Fibroblast of lung (primary cell): ENCODE measurements around the gene SLC16A4. TPM values are rescaled to one million over a fixed set of nuclear protein-coding genes. Genes with fewer than 3 reads are reported as not detected.
"Not testable (repeated sequence)": the region's sequence is repeated elsewhere in the genome, so short reads cannot be mapped to it uniquely, and the experiment has no call there.

Source experiments
- DNase-seq, 2 donors: peaks; one replicate each; pipeline versions ENCODE4 v3.0.0 to v3.0.0-alpha.2; 2010; ENCODE audit warnings: low read depth in 2 of 2
- H2AFZ ChIP-seq: 2 replicates; pipeline ENCODE4 v1.5.1; 2012; ENCODE audit warnings: low read length, control low read depth, inconsistent platforms
- H3K27ac ChIP-seq: 2 replicates; pipeline ENCODE4 v1.5.1; 2011; ENCODE audit warnings: low read length, control low read depth; ENCODE audit not compliant: insufficient read depth
- H3K27me3 ChIP-seq: 2 replicates; pipeline ENCODE4 v1.5.1; 2011; ENCODE audit warnings: mild to moderate bottlenecking, low read length; ENCODE audit not compliant: control insufficient read depth, insufficient read depth
- H3K36me3 ChIP-seq: 2 replicates; pipeline ENCODE4 v1.5.1; 2011; ENCODE audit warnings: low read length; ENCODE audit not compliant: control insufficient read depth, insufficient read depth
- H3K4me1 ChIP-seq: 2 replicates; pipeline ENCODE4 v1.5.1; 2011; ENCODE audit warnings: low read length; ENCODE audit not compliant: control insufficient read depth, insufficient read depth; ENCODE audit errors: extremely low read depth
- H3K4me2 ChIP-seq: 2 replicates; pipeline ENCODE4 v1.5.1; 2011; ENCODE audit warnings: low read length, control low read depth; ENCODE audit not compliant: insufficient read depth; ENCODE audit errors: extremely low read depth
- H3K4me3 ChIP-seq, 4 experiments: fragments of 200-600 bp in 1 of 4; sonication (generic) in 1 of 4; replicated peaks in 1 of 4; 2 replicates each; pipeline ENCODE4 v1.5.1; 2011 to 2016; ENCODE audit warnings: low read length in 4 of 4, low read depth in 3 of 4, mild to moderate bottlenecking in 3 of 4, control low read depth in 2 of 4, inconsistent platforms in 1 of 4, mixed read lengths in 1 of 4; ENCODE audit not compliant: insufficient read depth in 1 of 4; ENCODE audit errors: control extremely low read depth in 1 of 4
- H3K79me2 ChIP-seq: 2 replicates; pipeline ENCODE4 v1.5.1; 2012; ENCODE audit warnings: mild to moderate bottlenecking, low read length, inconsistent platforms; ENCODE audit not compliant: control insufficient read depth, insufficient read depth
- H3K9ac ChIP-seq: 2 replicates; pipeline ENCODE4 v1.5.1; 2011; ENCODE audit warnings: mild to moderate bottlenecking, low read length, control low read depth; ENCODE audit not compliant: insufficient read depth
- H3K9me3 ChIP-seq: 2 replicates; pipeline ENCODE4 v1.5.1; 2012; ENCODE audit warnings: low read depth, low read length; ENCODE audit not compliant: control insufficient read depth, insufficient read depth
- H4K20me1 ChIP-seq: 2 replicates; pipeline ENCODE4 v1.5.1; 2011; ENCODE audit warnings: low read length; ENCODE audit not compliant: control insufficient read depth, insufficient read depth; ENCODE audit errors: extremely low read depth
- EZH2 ChIP-seq: IDR thresholded peaks from 2 replicates; pipeline ENCODE4 v1.5.1; 2012; ENCODE audit warnings: low read length, control low read depth, mild to moderate bottlenecking; ENCODE audit errors: missing control alignments
- polyA plus RNA-seq, 2 donors: library from polyadenylated mRNA; depleted of rRNA in 1 of 2; stranded (reverse) in 1 of 2; unstranded in 1 of 2; fragments of >200 nt; gene quantifications; 2 replicates each; pipeline ENCODE4 v1.2.1, GENCODE V29; 2011 to 2012; ENCODE audit warnings: missing spikeins in 1 of 2
- total RNA-seq: library from RNA; depleted of rRNA; stranded (reverse); fragments of >200 nt; gene quantifications from 2 replicates; pipeline ENCODE4 v1.2.1, GENCODE V29; 2014
- TF ChIP-seq, protein P1 (sequence below), 2 donors: IDR thresholded peaks in 1 of 2; conservative IDR thresholded peaks in 1 of 2; 1 replicate in 1 of 2; 2 replicates in 1 of 2; pipeline ENCODE4 v1.5.1; 2011 to 2012; ENCODE audit warnings: low read length in 2 of 2, control low read depth in 1 of 2, inconsistent platforms in 1 of 2, low read depth in 1 of 2, mild to moderate bottlenecking in 1 of 2

The SLC16A4 gene
- total and polyA plus RNA-seq, 2 donors (not counting 1 experiment from before 2014, with no cell fraction given): 64.4 to 91.9 TPM

DNA sequence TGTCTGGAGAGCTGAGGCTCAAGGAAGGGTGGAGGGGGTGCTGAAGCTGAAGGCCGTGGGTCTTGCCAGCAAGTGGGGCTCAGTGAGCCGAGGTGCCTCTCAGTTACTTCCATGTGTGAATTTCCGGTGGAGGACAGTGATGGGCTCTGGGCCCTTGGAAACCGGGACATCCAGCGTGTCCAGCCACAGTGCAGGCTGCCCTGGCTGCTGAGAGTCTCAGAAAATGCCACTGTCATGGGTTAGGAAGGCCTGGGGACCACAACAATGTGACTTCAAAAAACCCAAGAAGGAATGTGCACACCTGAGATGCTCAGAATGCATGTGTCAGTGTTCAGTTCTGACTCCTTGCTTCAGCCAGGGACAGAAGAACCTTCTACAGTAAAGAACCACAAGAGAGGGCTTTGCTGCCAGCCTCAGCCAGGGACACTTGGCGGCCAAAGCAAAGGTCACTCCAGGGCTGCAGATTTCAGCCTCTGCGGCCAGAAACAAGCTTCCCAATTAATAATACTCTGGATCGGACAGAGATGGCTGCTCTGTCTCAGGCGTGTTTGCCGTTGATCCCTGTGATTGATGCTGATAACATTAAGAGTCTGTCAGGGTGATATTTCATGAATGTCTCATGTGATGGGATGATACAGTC, 29.3 kb upstream of the SLC16A4 start:
- Histone ChIP-seq H3K27me3 (peaks cover 3% of the 10 kb centered on the region), H3K79me2 (no peaks in the 10 kb centered on the region), H4K20me1 (no peaks in the 10 kb centered on the region), H3K9me3 (no peaks in the 10 kb centered on the region), H3K27ac (no peak overlapping the region), H3K36me3 (no peaks in the 10 kb centered on the region), H3K4me1 (no peaks in the 10 kb centered on the region), H3K9ac (no peak overlapping the region), H2AFZ (no peak overlapping the region), H3K4me2 (no peak overlapping the region), H3K4me3 (no peak overlapping the region)
- TF ChIP-seq EZH2: no peak
- TF ChIP-seq, protein P1, sequence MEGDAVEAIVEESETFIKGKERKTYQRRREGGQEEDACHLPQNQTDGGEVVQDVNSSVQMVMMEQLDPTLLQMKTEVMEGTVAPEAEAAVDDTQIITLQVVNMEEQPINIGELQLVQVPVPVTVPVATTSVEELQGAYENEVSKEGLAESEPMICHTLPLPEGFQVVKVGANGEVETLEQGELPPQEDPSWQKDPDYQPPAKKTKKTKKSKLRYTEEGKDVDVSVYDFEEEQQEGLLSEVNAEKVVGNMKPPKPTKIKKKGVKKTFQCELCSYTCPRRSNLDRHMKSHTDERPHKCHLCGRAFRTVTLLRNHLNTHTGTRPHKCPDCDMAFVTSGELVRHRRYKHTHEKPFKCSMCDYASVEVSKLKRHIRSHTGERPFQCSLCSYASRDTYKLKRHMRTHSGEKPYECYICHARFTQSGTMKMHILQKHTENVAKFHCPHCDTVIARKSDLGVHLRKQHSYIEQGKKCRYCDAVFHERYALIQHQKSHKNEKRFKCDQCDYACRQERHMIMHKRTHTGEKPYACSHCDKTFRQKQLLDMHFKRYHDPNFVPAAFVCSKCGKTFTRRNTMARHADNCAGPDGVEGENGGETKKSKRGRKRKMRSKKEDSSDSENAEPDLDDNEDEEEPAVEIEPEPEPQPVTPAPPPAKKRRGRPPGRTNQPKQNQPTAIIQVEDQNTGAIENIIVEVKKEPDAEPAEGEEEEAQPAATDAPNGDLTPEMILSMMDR (conservative IDR thresholded peaks at IDR 0.05 in 1 of 2, IDR thresholded peaks at IDR 0.05 in 1 of 2; ENCODE audit: low read depth in 1 of 2, low read length in 2 of 2): no peak
- DNase-seq: no peak

DNA sequence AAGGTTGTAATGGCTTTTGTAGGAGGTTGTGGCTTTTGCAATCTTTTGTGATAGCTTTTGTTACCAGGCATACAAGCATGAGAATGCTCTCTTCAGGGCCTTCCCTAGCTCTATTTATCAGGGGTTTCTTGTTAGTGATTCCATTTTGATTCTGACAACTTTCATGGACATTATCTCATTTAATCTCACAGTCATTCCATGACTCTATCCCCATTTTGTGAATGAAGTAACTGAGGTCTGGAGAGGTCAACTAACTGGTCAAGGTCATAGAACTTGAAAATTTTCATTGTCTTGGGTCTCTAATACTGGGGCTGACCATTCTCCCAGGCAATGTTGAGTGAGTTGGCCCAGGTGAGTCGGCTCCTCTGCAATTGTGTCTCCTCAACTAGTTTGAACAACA, 27.9 kb upstream of the SLC16A4 start:
- H3K9me3 ChIP-seq: no peaks in the 10 kb centered on the region
- H3K27me3 ChIP-seq: no peaks in the 10 kb centered on the region
- H3K4me3 ChIP-seq: no peak overlapping the region
- no peaks in the 10 kb centered on the region for H3K79me2 ChIP-seq
- no peak for TF ChIP-seq EZH2
- TF ChIP-seq, protein P1 (conservative IDR thresholded peaks at IDR 0.05 in 1 of 2, IDR thresholded peaks at IDR 0.05 in 1 of 2; ENCODE audit: low read depth in 1 of 2, low read length in 2 of 2): no peak
- H3K36me3 ChIP-seq: no peaks in the 10 kb centered on the region
- no peak overlapping the region for H3K9ac ChIP-seq
- H2AFZ ChIP-seq: no peak overlapping the region
- H4K20me1 ChIP-seq: no peaks in the 10 kb centered on the region
- no peak overlapping the region for H3K4me2 ChIP-seq
- no peak for DNase-seq
- H3K27ac ChIP-seq: no peak overlapping the region
- no peaks in the 10 kb centered on the region for H3K4me1 ChIP-seq

DNA sequence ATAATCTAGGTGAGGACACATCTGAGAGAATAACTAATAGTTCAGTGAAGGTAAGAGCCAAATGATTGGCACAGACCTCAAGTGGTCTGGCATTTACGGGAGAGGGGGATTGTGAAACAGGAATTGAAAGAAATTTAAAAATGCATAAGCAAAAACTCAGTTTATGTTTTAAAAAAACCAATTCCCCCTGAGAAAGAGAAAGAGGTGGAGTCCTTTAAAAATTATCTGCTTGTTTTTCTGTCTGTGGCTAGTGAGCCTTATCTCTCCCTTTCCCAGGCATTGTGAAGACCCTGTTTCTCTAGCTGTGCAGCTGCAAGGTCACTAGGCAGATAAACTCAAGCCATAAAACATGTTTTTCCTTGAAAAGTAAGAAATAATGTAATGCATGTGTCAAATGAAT, 22.2 kb upstream of the SLC16A4 start:
- H3K79me2 ChIP-seq, H3K4me2 ChIP-seq, H3K4me3 ChIP-seq, H3K9me3 ChIP-seq, DNase-seq, H3K9ac ChIP-seq, H3K27ac ChIP-seq, H4K20me1 ChIP-seq, H3K4me1 ChIP-seq, H2AFZ ChIP-seq, H3K27me3 ChIP-seq, H3K36me3 ChIP-seq: not testable (repeated sequence)
